ENCODE results near the gene PSMC6.

The PSMC6 gene

GRCh38 chr14:52769887-52770286 is 62.9 kb downstream of the PSMC6 start:
- Histone ChIP-seq H3K9me3 (ENCODE audit: control insufficient read depth, insufficient read depth, low read length) (no peaks in the 10 kb centered on the region), H4K20me1 (ENCODE audit: control insufficient read depth, insufficient read depth, low read depth, low read length) (no peaks in the 10 kb centered on the region; the same call in 1 of the 2 replicates), H3K4me2 (ENCODE audit: low read length) (no peak overlapping the region)

GRCh38 chr14:52776816-52777215 is 69.8 kb downstream of the PSMC6 start:
- Histone ChIP-seq H3K4me3 (ENCODE audit: low read length) (no peak overlapping the region), H3K4me1 (ENCODE audit: control insufficient read depth, low read length) (no peaks in the 10 kb centered on the region), H3K27me3 (ENCODE audit: control insufficient read depth, low read length) (no peaks in the 10 kb centered on the region), H3K27ac (ENCODE audit: low read depth, low read length) (no peak overlapping the region), H3K9me2 (replicated peaks; ENCODE audit: control insufficient read depth, low read length) (no peaks in the 10 kb centered on the region), H3K79me2 (ENCODE audit: control insufficient read depth, low read length) (no peaks in the 10 kb centered on the region), H3F3A (ENCODE audit: control insufficient read depth, insufficient read depth) (no peaks in the 10 kb centered on the region; the same call in 1 of the 2 replicates), H3K4me2 (ENCODE audit: low read length) (no peak overlapping the region), H4K20me1 (ENCODE audit: control insufficient read depth, insufficient read depth, low read depth, low read length) (no peaks in the 10 kb centered on the region; the same call in 1 of the 2 replicates), H3K36me3 (ENCODE audit: control insufficient read depth, low read length) (peaks cover 52% of the 10 kb centered on the region), H3K9me3 (ENCODE audit: control insufficient read depth, insufficient read depth, low read length) (no peaks in the 10 kb centered on the region)
- no peak for TF ChIP-seq CTCF (IDR thresholded peaks at IDR 0.05; ENCODE audit: low read depth, low read length, poor library complexity, severe bottlenecking)
- TF ChIP-seq EZH2phosphoT487 (IDR thresholded peaks at IDR 0.05; ENCODE audit: borderline replicate concordance, low read length) = no peak

More at GRCh38 chr14:52769887-52770286, 62.9 kb downstream of the PSMC6 start:
- H3K4me1 ChIP-seq (ENCODE audit: control insufficient read depth, low read length) = no peaks in the 10 kb centered on the region
- H3K36me3 ChIP-seq (ENCODE audit: control insufficient read depth, low read length) = peaks cover 42% of the 10 kb centered on the region
- H3K27me3 ChIP-seq (ENCODE audit: control insufficient read depth, low read length) = no peaks in the 10 kb centered on the region
- H3K9me2 ChIP-seq (replicated peaks; ENCODE audit: control insufficient read depth, low read length) = no peaks in the 10 kb centered on the region
- no peak overlapping the region for H3K4me3 ChIP-seq (ENCODE audit: low read length)
- no peak overlapping the region for H3K27ac ChIP-seq (ENCODE audit: low read depth, low read length)
- TF ChIP-seq CTCF (IDR thresholded peaks at IDR 0.05; ENCODE audit: low read depth, low read length, poor library complexity, severe bottlenecking) = no peak
- H3F3A ChIP-seq (ENCODE audit: control insufficient read depth, insufficient read depth) = no peaks in the 10 kb centered on the region; the same call in 1 of the 2 replicates
- H3K79me2 ChIP-seq (ENCODE audit: control insufficient read depth, low read length) = no peaks in the 10 kb centered on the region
